ENCODE measurements around the gene DYNC1LI2. TPM values are rescaled to one million over a fixed set of nuclear protein-coding genes. Genes with fewer than 3 reads are reported as not detected.
A peak's percentile ranks its signal among the peaks of the same experiment; 100 is the strongest.

Gene DYNC1LI2
- total RNA-seq, 1 experiment from 2014 or later, result 92.8 TPM

GRCh38 chr16:66695471-66695934, 55.9 kb downstream of the DYNC1LI2 start:
- no peaks in the 10 kb centered on the region for H3K27me3 ChIP-seq (ENCODE audit: insufficient read depth, low read length)
- H3K9ac ChIP-seq (ENCODE audit: low read length), result peak overlapping the region; percentile 73
- no peaks in the 10 kb centered on the region; the same call in 1 of the 2 replicates for H4K20me1 ChIP-seq (ENCODE audit: insufficient read depth)
- CTCF ChIA-PET, result interaction anchor here (1.4 to 2.9 kb wide), 2 partner anchors 87 to 135 kb away, joined by 5 to 10 read pairs; partner anchors contain the start of gene NAE1
- TSS peak; percentile 53 for BruUV-seq (replicated peaks)
- peak overlapping the region; percentile 89 for H3K27ac ChIP-seq (ENCODE audit: low read depth, low read length)
- no peak overlapping the region for H2AFZ ChIP-seq (ENCODE audit: low read depth, low read length, poor library complexity, severe bottlenecking)
- intact Hi-C loops (cut with micrococcal nuclease), result no loop called here
- TF ChIP-seq ZFX (IDR thresholded peaks at IDR 0.05) (no peak), EZH2phosphoT487 (IDR thresholded peaks at IDR 0.05; ENCODE audit: borderline replicate concordance) (no peak), SIN3A (IDR thresholded peaks at IDR 0.05; ENCODE audit: low read depth) (no peak), CBX3 (IDR thresholded peaks at IDR 0.05; ENCODE audit: low read depth) (no peak), RAD21 (IDR thresholded peaks at IDR 0.05; ENCODE audit: low read depth) (no peak), EGR1 (IDR thresholded peaks at IDR 0.05; ENCODE audit: low read depth) (no peak)
- TF ChIP-seq, protein P1, sequence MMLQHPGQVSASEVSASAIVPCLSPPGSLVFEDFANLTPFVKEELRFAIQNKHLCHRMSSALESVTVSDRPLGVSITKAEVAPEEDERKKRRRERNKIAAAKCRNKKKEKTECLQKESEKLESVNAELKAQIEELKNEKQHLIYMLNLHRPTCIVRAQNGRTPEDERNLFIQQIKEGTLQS (IDR thresholded peaks at IDR 0.05), result no peak
- TF ChIP-seq, protein P2, sequence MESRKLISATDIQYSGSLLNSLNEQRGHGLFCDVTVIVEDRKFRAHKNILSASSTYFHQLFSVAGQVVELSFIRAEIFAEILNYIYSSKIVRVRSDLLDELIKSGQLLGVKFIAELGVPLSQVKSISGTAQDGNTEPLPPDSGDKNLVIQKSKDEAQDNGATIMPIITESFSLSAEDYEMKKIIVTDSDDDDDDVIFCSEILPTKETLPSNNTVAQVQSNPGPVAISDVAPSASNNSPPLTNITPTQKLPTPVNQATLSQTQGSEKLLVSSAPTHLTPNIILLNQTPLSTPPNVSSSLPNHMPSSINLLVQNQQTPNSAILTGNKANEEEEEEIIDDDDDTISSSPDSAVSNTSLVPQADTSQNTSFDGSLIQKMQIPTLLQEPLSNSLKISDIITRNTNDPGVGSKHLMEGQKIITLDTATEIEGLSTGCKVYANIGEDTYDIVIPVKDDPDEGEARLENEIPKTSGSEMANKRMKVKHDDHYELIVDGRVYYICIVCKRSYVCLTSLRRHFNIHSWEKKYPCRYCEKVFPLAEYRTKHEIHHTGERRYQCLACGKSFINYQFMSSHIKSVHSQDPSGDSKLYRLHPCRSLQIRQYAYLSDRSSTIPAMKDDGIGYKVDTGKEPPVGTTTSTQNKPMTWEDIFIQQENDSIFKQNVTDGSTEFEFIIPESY (IDR thresholded peaks at IDR 0.05; ENCODE audit: extremely low read depth, insufficient replicate concordance, low read length), result no peak
- H3K36me3 ChIP-seq (ENCODE audit: control insufficient read depth in 1 of 2, insufficient read depth in 2 of 2, low read length in 2 of 2), result no peaks in the 10 kb centered on the region
- H3K9me3 ChIP-seq (ENCODE audit: control insufficient read depth in 1 of 2, insufficient read depth in 1 of 2, low read depth in 1 of 2, low read length in 2 of 2), result no peaks in the 10 kb centered on the region
- RAD21 ChIA-PET (ENCODE audit: low non-redundant PET in 1 of 2, low total read pairs in 2 of 2, uncharacterized antibody in 2 of 2, unreplicated experiment in 2 of 2), result interaction anchor here in 1 of 2 experiments (0.6 kb wide), 1 partner anchor 32 kb away, joined by 3 read pairs; no protein-coding TSS in a partner anchor
- H3K4me2 ChIP-seq (ENCODE audit: low read length), result peak overlapping the region; percentile 83
- peak overlapping the region; percentile 83 to 88 for H3K4me3 ChIP-seq (replicated peaks in 1 of 2; ENCODE audit: low read depth in 1 of 2, low read length in 2 of 2)
- POLR2A ChIA-PET, result no interaction called here
- no peak for DNase-seq (ENCODE audit: low read depth, low spot score)
- ATAC-seq, result no peak
- H3K79me2 ChIP-seq (ENCODE audit: insufficient read depth, low read length), result peaks cover 57% of the 10 kb centered on the region
- H3K9me2 ChIP-seq (ENCODE audit: insufficient read depth), result no peaks in the 10 kb centered on the region
- peaks cover 6 to 20% of the 10 kb centered on the region in 2 experiments; a peak in 3 of 4 replicates for H3K4me1 ChIP-seq (ENCODE audit: control insufficient read depth in 1 of 2, insufficient read depth in 2 of 2, low read length in 2 of 2)

All from HCT116 (cell line).